Glomerular endothelial cell (primary cell): ENCODE results near the gene MACROD2. TPM values are rescaled to one million over a fixed set of nuclear protein-coding genes. Genes with fewer than 3 reads are reported as not detected.
"Not testable (repeated sequence)": the region's sequence is repeated elsewhere in the genome, so short reads cannot be mapped to it uniquely, and the experiment has no call there.

Source experiments
- DNase-seq: peaks from one replicate; pipeline ENCODE4 v3.0.0-alpha.2; 2011; ENCODE audit warnings: low read depth, low spot score; ENCODE audit errors: extremely low read depth
- total RNA-seq: library from RNA; depleted of rRNA; stranded (reverse); fragments of >200 nt; gene quantifications from 2 replicates; pipeline ENCODE4 v1.2.3, GENCODE V29; 2015

The MACROD2 gene
- total RNA-seq, 1 donor from 2014 or later: 0.76 TPM

GRCh38 chr20:14921513-14921912, 926.2 kb downstream of the MACROD2 start:
- DNase-seq: no peak

- DNase-seq: no peak
Measured at GRCh38 chr20:14922503-14923267, 927.4 kb downstream of the MACROD2 start.

GRCh38 chr20:14924433-14924832, 929.1 kb downstream of the MACROD2 start:
- no peak for DNase-seq

- no peak for DNase-seq
Measured at GRCh38 chr20:14925300-14925699, 930.0 kb downstream of the MACROD2 start.

GRCh38 chr20:14926436-14926835, 931.1 kb downstream of the MACROD2 start:
- DNase-seq: not testable (repeated sequence)

- DNase-seq: no peak
Measured at GRCh38 chr20:14928083-14928482, 932.8 kb downstream of the MACROD2 start.

- DNase-seq: no peak
Measured at GRCh38 chr20:14929388-14929787, 934.1 kb downstream of the MACROD2 start.

GRCh38 chr20:14932040-14932439, 936.7 kb downstream of the MACROD2 start:
- DNase-seq: no peak

- DNase-seq: no peak
Measured at GRCh38 chr20:14935285-14935684, 940.0 kb downstream of the MACROD2 start.

GRCh38 chr20:14937021-14937420, 941.7 kb downstream of the MACROD2 start:
- DNase-seq: no peak

- no peak for DNase-seq
Measured at GRCh38 chr20:14937846-14938245, 942.5 kb downstream of the MACROD2 start.

GRCh38 chr20:14947536-14947935, 952.2 kb downstream of the MACROD2 start:
- no peak for DNase-seq

GRCh38 chr20:14947946-14948345, 952.6 kb downstream of the MACROD2 start:
- DNase-seq: no peak

- DNase-seq: no peak
Measured at GRCh38 chr20:14948416-14948815, 953.1 kb downstream of the MACROD2 start.

- no peak for DNase-seq
Measured at GRCh38 chr20:14950633-14951032, 955.3 kb downstream of the MACROD2 start.

GRCh38 chr20:14951105-14951504, 955.8 kb downstream of the MACROD2 start:
- DNase-seq: peak; percentile 12

- DNase-seq: peak; percentile 42
Measured at GRCh38 chr20:14951707-14952418, 956.5 kb downstream of the MACROD2 start.

- DNase-seq: no peak
Measured at GRCh38 chr20:14953736-14954135, 958.4 kb downstream of the MACROD2 start.

GRCh38 chr20:14955399-14955798, 960.1 kb downstream of the MACROD2 start:
- no peak for DNase-seq

- DNase-seq: no peak
Measured at GRCh38 chr20:14956026-14956425, 960.7 kb downstream of the MACROD2 start.

- no peak for DNase-seq
Measured at GRCh38 chr20:14956538-14956937, 961.2 kb downstream of the MACROD2 start.

- DNase-seq: no peak
Measured at GRCh38 chr20:14957402-14957801, 962.1 kb downstream of the MACROD2 start.
